ENCODE data around the gene TMEM165. TPM values are rescaled to one million over a fixed set of nuclear protein-coding genes. Genes with fewer than 3 reads are reported as not detected.

TMEM165 gene
- total RNA-seq, 1 experiment from 2014 or later: 90.4 TPM

DNA sequence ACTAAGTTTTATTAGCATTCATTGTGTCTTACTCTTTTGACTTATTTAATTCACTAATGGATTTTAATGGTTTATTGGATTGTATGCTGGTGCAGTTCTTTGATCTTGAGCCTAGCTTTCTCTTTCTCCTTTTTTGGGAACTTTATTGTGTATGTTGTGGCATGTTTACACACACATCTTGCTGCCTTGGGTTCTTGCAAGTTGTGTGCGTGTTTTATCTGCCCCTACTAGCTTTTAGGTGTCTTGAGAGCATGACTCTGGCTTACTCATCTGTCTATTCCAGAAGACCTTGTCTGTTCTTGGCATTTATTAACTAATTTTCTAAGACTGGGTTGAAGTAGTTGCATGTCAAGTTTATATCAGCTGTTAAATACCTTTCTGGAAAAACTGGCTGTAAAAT lies 2.7 kb downstream of the TMEM165 start:
- intact Hi-C loops (cut with micrococcal nuclease; ENCODE audit: unreplicated experiment): no loop called here
- CTCF ChIA-PET: no interaction called here
- peak overlapping the region; percentile 6 for H3K4me3 ChIP-seq (ENCODE audit: low read depth, low read length)
- H3K4me1 ChIP-seq: peaks cover 15% of the 10 kb centered on the region; the same call in 1 of the 2 replicates
- peaks cover 25% of the 10 kb centered on the region for H3K4me1 Mint-ChIP-seq (ENCODE audit: low read depth, unreplicated experiment)
- no peaks in the 10 kb centered on the region for H3K27me3 ChIP-seq (replicated peaks; ENCODE audit: control insufficient read depth, insufficient read depth, low read length)
- no peaks in the 10 kb centered on the region for H3K27me3 Mint-ChIP-seq (ENCODE audit: insufficient read depth, unreplicated experiment)
- TF ChIP-seq CTCF (IDR thresholded peaks at IDR 0.05; ENCODE audit: insufficient read depth in 1 of 2, low read depth in 1 of 2, low read length in 1 of 2, severe bottlenecking in 1 of 2, unreplicated experiment in 1 of 2): no peak
- no peaks in the 10 kb centered on the region for H3K9me3 Mint-ChIP-seq (ENCODE audit: unreplicated experiment)
- H3K9me3 ChIP-seq: no peaks in the 10 kb centered on the region
- no peaks in the 10 kb centered on the region for H3K36me3 ChIP-seq (ENCODE audit: control insufficient read depth, insufficient read depth, low read length)
- no TSS peak for BruUV-seq (replicated peaks)
- H3K36me3 Mint-ChIP-seq (ENCODE audit: insufficient read depth, unreplicated experiment): peaks cover 59% of the 10 kb centered on the region
- peak overlapping the region; percentile 91 for H3K27ac Mint-ChIP-seq (ENCODE audit: unreplicated experiment)
- POLR2A ChIA-PET: interaction anchor here (0.6 kb wide), 1 partner anchor 148 kb away, joined by 3 read pairs; no protein-coding TSS in a partner anchor
- no peak for DNase-seq
- peak overlapping the region; percentile 91 for H3K4me3 Mint-ChIP-seq (ENCODE audit: unreplicated experiment)

GRCh38 chr4:55398966-55399365 lies 3.2 kb downstream of the TMEM165 start:
- Mint-ChIP-seq H3K9me3 (ENCODE audit: unreplicated experiment) (no peaks in the 10 kb centered on the region), H3K4me1 (ENCODE audit: low read depth, unreplicated experiment) (peaks cover 30% of the 10 kb centered on the region), H3K27ac (ENCODE audit: unreplicated experiment) (peak overlapping the region; percentile 91), H3K36me3 (ENCODE audit: insufficient read depth, unreplicated experiment) (peaks cover 64% of the 10 kb centered on the region), H3K27me3 (ENCODE audit: insufficient read depth, unreplicated experiment) (no peaks in the 10 kb centered on the region), H3K4me3 (ENCODE audit: unreplicated experiment) (peak overlapping the region; percentile 91)
- Histone ChIP-seq H3K27me3 (replicated peaks; ENCODE audit: control insufficient read depth, insufficient read depth, low read length) (no peaks in the 10 kb centered on the region), H3K4me3 (ENCODE audit: low read depth, low read length) (no peak overlapping the region), H3K9me3 (no peaks in the 10 kb centered on the region), H3K36me3 (ENCODE audit: control insufficient read depth, insufficient read depth, low read length) (no peaks in the 10 kb centered on the region), H3K4me1 (peaks cover 15% of the 10 kb centered on the region; the same call in 1 of the 2 replicates)
- no peak for DNase-seq
- ChIA-PET CTCF (no interaction called here), POLR2A (interaction anchor here (0.6 kb wide), 1 partner anchor 38 kb away, joined by 8 read pairs; no protein-coding TSS in a partner anchor)
- intact Hi-C loops (cut with micrococcal nuclease; ENCODE audit: unreplicated experiment): no loop called here
- no peak for TF ChIP-seq CTCF (IDR thresholded peaks at IDR 0.05; ENCODE audit: insufficient read depth in 1 of 2, low read depth in 1 of 2, low read length in 1 of 2, severe bottlenecking in 1 of 2, unreplicated experiment in 1 of 2)
- BruUV-seq (replicated peaks): no TSS peak

DNA sequence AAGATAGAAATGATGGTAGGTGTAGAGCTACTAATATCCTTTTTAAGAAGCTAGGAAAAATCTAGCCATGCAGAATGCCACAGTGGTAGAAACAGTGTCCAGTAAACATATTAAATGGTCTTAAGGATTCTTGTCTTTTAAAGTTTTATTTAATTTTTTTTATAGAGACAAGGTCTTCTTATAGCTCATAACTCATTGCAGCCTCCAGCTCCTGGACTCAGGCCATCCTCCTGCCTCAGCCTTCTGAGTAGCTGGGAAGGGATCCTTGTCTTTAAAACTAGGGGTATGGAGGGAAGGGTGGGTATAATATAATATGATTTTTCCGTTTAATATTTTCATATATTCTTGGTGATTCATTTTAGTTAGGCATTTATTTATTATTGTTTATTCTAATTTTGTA lies 3.8 kb downstream of the TMEM165 start:
- intact Hi-C loops (cut with micrococcal nuclease; ENCODE audit: unreplicated experiment): no loop called here
- H3K9me3 Mint-ChIP-seq (ENCODE audit: unreplicated experiment): no peaks in the 10 kb centered on the region
- no peaks in the 10 kb centered on the region for H3K36me3 ChIP-seq (ENCODE audit: control insufficient read depth, insufficient read depth, low read length)
- H3K4me3 ChIP-seq (ENCODE audit: low read depth, low read length): no peak overlapping the region
- peaks cover 68% of the 10 kb centered on the region for H3K36me3 Mint-ChIP-seq (ENCODE audit: insufficient read depth, unreplicated experiment)
- peaks cover 31% of the 10 kb centered on the region for H3K4me1 Mint-ChIP-seq (ENCODE audit: low read depth, unreplicated experiment)
- BruUV-seq (replicated peaks): no TSS peak
- ChIA-PET POLR2A (interaction anchor here (0.6 kb wide), 1 partner anchor 39 kb away, joined by 8 read pairs; no protein-coding TSS in a partner anchor), CTCF (no interaction called here)
- no peaks in the 10 kb centered on the region for H3K27me3 Mint-ChIP-seq (ENCODE audit: insufficient read depth, unreplicated experiment)
- H3K9me3 ChIP-seq: no peaks in the 10 kb centered on the region
- H3K27me3 ChIP-seq (replicated peaks; ENCODE audit: control insufficient read depth, insufficient read depth, low read length): no peaks in the 10 kb centered on the region
- H3K4me1 ChIP-seq: peaks cover 19% of the 10 kb centered on the region; the same call in 1 of the 2 replicates
- no peak for TF ChIP-seq CTCF (IDR thresholded peaks at IDR 0.05; ENCODE audit: insufficient read depth in 1 of 2, low read depth in 1 of 2, low read length in 1 of 2, severe bottlenecking in 1 of 2, unreplicated experiment in 1 of 2)
- peak overlapping the region; percentile 91 for H3K4me3 Mint-ChIP-seq (ENCODE audit: unreplicated experiment)
- H3K27ac Mint-ChIP-seq (ENCODE audit: unreplicated experiment): peak overlapping the region; percentile 91
- no peak for DNase-seq
